Breast epithelium (tissue), 3 donors: ENCODE measurements around the gene PHACTR1.

ENCODE experiments used
- POLR2AphosphoS5 ChIP-seq, 3 donors: sonication (generic); formaldehyde crosslinking; IDR thresholded peaks; one replicate each; pipeline ENCODE4 v1.6.1; 2017; ENCODE audit warnings: antibody characterized with exemption in 3 of 3
- TF ChIP-seq, protein P1 (sequence below), 3 donors: fragments of 450-650 bp; IDR thresholded peaks; one replicate each; pipeline ENCODE4 v1.5.1; 2016 to 2017; ENCODE audit warnings: antibody characterized with exemption in 3 of 3, mild to moderate bottlenecking in 3 of 3, moderate library complexity in 3 of 3

DNA sequence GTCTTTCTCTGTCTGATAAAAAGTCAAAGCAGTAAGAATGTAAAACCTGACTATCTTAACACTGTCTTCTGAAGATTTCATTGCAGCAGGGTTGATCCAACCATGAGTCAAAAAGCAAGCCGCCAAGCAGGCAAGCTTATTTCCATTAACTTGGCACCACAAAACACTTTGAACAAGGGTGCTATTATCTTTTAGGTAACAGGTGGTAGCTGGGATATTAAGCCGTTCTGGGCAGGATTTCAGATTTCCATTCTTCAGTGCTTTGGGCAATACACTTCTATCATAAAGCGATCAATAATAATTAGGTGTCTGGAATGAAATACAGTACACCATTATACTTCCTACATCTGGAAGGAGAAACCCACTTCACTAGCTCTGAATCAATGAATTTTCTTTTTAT, 429.9 kb downstream of the PHACTR1 start:
- TF ChIP-seq, protein P1, sequence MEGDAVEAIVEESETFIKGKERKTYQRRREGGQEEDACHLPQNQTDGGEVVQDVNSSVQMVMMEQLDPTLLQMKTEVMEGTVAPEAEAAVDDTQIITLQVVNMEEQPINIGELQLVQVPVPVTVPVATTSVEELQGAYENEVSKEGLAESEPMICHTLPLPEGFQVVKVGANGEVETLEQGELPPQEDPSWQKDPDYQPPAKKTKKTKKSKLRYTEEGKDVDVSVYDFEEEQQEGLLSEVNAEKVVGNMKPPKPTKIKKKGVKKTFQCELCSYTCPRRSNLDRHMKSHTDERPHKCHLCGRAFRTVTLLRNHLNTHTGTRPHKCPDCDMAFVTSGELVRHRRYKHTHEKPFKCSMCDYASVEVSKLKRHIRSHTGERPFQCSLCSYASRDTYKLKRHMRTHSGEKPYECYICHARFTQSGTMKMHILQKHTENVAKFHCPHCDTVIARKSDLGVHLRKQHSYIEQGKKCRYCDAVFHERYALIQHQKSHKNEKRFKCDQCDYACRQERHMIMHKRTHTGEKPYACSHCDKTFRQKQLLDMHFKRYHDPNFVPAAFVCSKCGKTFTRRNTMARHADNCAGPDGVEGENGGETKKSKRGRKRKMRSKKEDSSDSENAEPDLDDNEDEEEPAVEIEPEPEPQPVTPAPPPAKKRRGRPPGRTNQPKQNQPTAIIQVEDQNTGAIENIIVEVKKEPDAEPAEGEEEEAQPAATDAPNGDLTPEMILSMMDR (IDR thresholded peaks at IDR 0.05) = no peak
- TF ChIP-seq POLR2AphosphoS5 (IDR thresholded peaks at IDR 0.05) = no peak
